Measurements from ENCODE around the gene SNX8. TPM values are rescaled to one million over a fixed set of nuclear protein-coding genes. Genes with fewer than 3 reads are reported as not detected.

Gene SNX8
- total and polyA plus RNA-seq, 2 of the 13 experiments (the other 11 are each of a cell fraction or from before 2014, with no cell fraction given) = 20.6 to 45.2 TPM

DNA sequence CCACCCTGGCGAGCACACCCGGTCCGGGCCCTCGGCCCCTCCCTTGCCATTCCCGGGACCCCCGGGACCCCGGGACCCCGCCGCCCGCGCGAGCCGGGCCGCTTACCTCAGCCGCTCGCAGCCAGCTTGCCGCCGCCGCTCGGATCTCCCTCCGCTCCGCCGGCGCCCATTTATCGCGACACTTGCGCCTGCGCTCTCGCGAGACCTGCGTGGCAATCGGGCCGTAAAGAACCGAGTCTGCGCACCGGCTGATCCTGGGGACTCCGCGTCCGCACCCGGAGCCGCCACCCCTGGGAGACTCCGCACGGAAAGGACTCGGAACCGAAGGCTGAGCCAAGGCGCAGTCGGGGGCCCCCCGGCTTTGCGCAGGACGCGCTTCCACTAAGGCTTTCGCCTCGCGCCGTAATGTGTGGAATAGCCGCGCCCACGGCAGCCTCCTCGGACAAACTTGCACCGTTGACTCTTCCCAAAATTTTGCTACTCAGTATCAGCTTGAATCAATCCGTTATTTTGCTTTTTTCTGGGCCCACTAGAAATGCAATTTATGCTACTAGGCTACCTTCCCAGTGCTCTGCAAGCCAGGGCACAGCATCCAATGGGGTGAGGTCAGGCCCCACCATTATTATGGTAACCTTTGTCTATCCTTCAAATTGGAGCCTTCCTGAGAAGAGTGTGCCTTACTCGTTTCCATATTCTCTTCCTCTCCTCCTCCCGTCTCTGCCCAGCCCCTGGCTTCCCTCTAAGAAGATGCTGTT is 81.3 kb downstream of the SNX8 start, which contains the start of gene MAD1L1 (continued):
- TF ChIP-seq KIAA2018 (CRISPR knock-in tag; IDR thresholded peaks at IDR 0.05; ENCODE audit: borderline replicate concordance) = no peak
- no peak for TF ChIP-seq MTF2 (CRISPR knock-in tag; IDR thresholded peaks at IDR 0.05; ENCODE audit: borderline replicate concordance)
- no peak for TF ChIP-seq ETV6 (CRISPR knock-in tag; conservative IDR thresholded peaks at IDR 0.05)
- peak; percentile 39; the same call in 1 of the 2 replicates for TF ChIP-seq KAT8 (CRISPR knock-in tag; IDR thresholded peaks at IDR 0.05)
- TF ChIP-seq, protein P1, sequence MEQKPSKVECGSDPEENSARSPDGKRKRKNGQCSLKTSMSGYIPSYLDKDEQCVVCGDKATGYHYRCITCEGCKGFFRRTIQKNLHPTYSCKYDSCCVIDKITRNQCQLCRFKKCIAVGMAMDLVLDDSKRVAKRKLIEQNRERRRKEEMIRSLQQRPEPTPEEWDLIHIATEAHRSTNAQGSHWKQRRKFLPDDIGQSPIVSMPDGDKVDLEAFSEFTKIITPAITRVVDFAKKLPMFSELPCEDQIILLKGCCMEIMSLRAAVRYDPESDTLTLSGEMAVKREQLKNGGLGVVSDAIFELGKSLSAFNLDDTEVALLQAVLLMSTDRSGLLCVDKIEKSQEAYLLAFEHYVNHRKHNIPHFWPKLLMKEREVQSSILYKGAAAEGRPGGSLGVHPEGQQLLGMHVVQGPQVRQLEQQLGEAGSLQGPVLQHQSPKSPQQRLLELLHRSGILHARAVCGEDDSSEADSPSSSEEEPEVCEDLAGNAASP (CRISPR knock-in tag; IDR thresholded peaks at IDR 0.05; ENCODE audit: borderline replicate concordance) = peak; percentile 57; the same call in 1 of the 2 replicates
- TF ChIP-seq ZNF451 (CRISPR knock-in tag; IDR thresholded peaks at IDR 0.05) = no peak
- TF ChIP-seq, protein P2, sequence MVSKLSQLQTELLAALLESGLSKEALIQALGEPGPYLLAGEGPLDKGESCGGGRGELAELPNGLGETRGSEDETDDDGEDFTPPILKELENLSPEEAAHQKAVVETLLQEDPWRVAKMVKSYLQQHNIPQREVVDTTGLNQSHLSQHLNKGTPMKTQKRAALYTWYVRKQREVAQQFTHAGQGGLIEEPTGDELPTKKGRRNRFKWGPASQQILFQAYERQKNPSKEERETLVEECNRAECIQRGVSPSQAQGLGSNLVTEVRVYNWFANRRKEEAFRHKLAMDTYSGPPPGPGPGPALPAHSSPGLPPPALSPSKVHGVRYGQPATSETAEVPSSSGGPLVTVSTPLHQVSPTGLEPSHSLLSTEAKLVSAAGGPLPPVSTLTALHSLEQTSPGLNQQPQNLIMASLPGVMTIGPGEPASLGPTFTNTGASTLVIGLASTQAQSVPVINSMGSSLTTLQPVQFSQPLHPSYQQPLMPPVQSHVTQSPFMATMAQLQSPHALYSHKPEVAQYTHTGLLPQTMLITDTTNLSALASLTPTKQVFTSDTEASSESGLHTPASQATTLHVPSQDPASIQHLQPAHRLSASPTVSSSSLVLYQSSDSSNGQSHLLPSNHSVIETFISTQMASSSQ (IDR thresholded peaks at IDR 0.05; ENCODE audit: low read depth) = no peak
- TF ChIP-seq, protein P2 (CRISPR knock-in tag; IDR thresholded peaks at IDR 0.05; ENCODE audit: borderline replicate concordance) = peak; percentile 73; the same call in 1 of the 2 replicates
- TF ChIP-seq, protein P3, sequence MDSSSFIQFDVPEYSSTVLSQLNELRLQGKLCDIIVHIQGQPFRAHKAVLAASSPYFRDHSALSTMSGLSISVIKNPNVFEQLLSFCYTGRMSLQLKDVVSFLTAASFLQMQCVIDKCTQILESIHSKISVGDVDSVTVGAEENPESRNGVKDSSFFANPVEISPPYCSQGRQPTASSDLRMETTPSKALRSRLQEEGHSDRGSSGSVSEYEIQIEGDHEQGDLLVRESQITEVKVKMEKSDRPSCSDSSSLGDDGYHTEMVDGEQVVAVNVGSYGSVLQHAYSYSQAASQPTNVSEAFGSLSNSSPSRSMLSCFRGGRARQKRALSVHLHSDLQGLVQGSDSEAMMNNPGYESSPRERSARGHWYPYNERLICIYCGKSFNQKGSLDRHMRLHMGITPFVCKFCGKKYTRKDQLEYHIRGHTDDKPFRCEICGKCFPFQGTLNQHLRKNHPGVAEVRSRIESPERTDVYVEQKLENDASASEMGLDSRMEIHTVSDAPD (CRISPR knock-in tag; IDR thresholded peaks at IDR 0.05) = no peak
- TF ChIP-seq, protein P4, sequence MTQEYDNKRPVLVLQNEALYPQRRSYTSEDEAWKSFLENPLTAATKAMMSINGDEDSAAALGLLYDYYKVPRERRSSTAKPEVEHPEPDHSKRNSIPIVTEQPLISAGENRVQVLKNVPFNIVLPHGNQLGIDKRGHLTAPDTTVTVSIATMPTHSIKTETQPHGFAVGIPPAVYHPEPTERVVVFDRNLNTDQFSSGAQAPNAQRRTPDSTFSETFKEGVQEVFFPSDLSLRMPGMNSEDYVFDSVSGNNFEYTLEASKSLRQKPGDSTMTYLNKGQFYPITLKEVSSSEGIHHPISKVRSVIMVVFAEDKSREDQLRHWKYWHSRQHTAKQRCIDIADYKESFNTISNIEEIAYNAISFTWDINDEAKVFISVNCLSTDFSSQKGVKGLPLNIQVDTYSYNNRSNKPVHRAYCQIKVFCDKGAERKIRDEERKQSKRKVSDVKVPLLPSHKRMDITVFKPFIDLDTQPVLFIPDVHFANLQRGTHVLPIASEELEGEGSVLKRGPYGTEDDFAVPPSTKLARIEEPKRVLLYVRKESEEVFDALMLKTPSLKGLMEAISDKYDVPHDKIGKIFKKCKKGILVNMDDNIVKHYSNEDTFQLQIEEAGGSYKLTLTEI (CRISPR knock-in tag; conservative IDR thresholded peaks at IDR 0.05) = no peak

All from HepG2 (cell line).